CD1c-positive myeloid dendritic cell (primary cell): ENCODE data around the gene AMELX.

ENCODE experiments used
- DNase-seq: peaks from one replicate; pipeline ENCODE4 v3.0.0-alpha.2; 2016; ENCODE audit errors: extremely low spot score

Gene AMELX

DNA sequence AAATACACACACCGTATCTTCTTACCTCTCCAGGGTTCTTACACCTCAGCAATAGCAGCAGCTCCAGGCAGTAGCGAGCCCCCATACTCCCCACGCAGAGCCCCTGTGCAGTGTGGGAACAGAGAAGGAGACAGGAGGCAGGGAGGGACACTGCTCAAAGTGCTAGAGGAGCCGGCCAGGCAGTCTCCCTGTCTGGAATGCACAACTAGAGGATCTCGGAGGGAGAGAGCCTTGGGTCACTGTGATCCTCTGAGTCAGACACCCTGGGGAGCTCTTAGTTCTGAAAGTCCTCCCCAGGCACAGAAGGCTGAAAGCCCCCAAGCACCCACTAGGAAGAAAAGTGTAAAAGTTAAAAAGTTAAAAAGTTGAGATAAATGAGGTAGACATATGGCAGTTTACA lies 16.0 kb downstream of the AMELX start:
- no peak for DNase-seq

- DNase-seq = no peak
Observed at GRCh38 chrX:11311706-11312105, 18.5 kb downstream of the AMELX start.

GRCh38 chrX:11319806-11320520 lies 26.8 kb downstream of the AMELX start:
- DNase-seq = no peak

- DNase-seq = no peak
Observed at GRCh38 chrX:11321986-11322385, 28.8 kb downstream of the AMELX start.

DNA sequence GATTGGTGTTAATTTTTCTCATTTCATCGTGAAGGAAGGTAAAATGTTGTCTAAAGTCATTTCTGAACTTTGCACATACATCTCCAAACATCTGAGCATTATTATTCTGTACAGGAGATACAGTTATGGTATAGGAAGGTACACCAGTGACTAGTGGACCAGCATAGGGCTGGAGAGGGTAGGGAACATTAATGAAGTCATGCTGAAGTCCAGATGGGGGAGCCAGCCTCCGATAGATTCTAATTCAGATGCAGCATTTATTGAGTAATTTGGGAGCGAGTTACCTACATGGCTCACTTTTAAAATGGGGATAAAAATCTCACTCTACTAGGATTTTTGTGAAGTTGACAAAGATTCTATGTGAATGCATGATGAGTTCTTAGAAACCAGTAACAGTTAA lies 34.9 kb downstream of the AMELX start:
- DNase-seq = no peak

- peak; percentile 2 for DNase-seq
Observed at GRCh38 chrX:11329021-11329420, 35.8 kb downstream of the AMELX start.

GRCh38 chrX:11331788-11332187 lies 38.6 kb downstream of the AMELX start:
- no peak for DNase-seq

DNA sequence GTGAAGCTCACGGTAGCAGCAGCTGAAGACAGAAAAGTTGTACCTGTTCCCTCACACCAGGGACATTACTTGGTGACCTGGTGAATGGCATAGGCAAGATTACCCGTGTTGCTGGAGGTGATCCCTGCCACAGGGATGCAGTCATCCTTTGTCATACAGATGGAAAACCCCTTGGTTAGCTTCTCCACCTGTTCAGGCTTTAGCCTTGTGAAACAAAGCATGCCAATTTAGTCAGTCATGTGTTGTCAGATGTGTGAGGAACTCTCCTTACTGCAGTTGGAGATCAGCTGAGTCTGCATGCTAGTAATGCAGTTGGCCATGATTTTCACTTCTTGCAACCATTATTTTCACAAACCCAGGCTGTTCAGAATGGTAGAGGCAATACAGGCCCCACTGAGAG lies 41.0 kb downstream of the AMELX start:
- DNase-seq = no peak

DNA sequence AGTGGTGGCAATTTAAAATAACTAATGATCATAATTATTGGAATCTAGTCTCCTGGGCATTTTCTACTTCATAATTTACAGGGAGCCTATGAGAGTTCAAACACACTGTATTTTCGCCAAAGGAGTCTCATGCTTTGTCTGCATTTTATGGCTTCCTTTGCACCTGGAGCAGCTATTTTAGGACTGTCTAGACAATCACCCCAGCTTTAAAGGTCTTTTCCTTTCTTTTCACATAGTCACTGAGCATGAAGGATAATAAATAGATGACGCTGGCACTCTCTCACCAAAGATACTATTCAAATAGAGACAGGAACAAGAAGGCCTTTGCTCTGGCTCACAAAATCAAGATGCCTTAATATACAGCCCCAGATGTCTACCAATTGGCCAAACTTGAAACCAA lies 43.0 kb downstream of the AMELX start:
- DNase-seq = no peak

DNA sequence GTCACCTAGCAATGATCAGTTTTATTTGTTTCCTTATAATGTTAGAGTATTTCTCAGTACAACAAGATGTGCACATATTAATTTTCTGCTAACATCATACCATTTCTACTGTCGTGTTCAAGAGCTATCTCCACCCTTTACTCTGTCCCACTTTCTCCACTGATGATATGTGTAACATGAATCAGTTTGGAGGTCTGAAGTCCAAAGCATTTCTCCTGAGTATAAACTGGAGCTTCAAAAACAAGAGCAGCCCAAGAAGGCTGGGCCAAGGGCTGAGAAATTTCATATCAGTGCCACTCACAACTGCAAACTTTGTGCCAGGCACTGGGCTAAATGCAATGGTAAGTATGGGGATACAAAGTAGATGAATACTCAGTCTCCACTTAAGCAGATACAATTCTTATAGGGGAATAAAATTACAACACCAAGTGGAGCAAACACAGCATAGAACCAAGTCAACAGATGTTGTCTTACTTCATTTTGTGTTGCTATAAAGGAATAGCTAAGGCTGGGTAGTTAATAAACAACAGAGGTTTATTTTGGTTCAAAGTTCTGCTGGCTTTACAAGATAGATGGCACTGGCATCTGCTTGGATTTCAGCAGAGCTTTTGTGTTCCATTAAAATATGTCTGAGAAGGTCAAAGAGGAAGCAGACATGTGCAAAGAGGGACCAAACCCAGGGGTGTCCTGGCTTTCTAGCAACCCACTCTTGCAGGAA lies 44.2 kb downstream of the AMELX start:
- no peak for DNase-seq

DNA sequence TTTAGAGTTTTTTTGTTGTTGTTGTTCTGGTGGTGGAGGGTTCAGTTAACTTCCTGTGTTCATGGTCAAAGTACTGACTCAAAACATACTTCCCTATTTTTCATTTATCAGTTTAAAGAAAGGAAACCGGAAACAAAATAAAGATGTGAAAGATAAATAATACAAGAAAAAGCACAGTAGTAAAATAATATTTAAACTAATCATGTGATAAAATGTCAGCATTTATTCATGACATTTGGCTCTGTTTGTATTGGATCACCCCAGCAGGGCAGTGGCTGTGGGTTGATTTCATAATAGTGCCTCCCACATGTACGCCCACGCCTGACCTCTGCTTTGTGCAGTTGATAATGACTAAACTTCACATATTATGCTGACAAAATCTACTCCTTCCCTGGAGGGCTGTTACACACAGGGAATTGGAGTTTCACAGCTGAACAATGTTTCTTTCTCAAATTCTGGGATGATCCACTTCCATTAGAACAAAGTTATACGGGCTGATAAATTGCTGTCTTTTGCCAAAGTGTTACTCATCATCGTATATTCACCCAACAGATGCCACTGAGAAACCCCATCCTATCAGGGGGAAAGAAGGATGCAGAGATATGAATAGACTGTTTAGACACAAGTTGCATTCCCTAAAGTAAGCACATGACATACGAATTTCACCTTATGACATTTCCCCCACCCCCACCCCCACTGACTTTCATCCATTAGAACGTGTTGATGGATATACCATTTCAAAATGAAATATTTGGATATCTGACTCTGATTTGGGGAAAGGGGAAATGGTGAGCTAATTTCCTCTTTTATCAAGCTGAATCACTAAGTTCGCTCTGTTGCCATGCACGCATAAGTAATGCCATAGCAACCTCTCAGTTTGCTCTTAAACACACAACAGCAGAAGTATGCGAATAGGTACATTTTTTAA lies 48.3 kb downstream of the AMELX start:
- DNase-seq = peak; percentile 90

- DNase-seq = peak; percentile 20
Observed at GRCh38 chrX:11342673-11343072, 49.5 kb downstream of the AMELX start.

DNA sequence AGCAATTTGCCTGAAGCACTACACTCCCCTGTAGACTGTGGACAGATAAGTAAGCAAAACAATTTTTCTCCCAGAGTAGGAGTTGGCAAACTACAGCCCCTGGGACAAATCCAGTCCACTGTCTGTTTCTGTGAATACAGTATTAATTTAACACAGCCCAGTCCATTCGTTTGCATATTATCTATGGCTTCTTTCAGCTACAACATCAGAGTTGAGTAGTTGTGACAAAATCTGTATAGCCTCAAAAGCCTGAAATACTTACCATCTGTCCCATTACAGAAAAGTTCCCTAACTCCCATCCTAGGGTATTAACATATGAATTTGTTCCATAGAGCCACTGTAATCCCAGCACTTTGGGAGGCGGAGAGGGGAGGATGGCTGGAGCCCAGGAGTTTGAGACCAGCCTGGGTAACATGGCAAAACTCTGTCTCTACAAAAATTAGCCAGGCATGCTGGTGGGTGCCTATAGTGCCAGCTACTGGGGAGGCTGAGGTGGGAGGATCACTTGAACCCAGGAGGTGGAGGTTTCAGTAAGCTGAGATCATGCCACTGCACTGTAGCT lies 53.0 kb downstream of the AMELX start:
- no peak for DNase-seq

DNA sequence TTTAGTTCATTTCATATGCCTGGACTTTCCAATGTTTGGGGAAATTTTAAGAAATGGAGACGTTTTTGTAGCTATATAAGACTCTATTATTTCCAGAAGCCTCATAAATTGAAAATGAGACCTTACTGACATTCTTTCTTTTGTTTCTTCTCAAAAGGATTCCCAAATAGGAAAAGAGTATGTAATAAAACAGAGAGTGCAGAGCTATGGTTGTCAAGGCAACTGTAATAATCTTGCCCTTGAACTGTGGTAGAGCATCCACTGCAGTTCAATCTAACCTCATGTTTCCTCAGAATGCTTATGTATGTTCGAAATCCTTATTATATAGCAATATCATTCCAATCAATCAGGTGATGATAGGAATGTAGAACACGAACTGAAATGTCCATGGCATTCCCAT lies 54.1 kb downstream of the AMELX start:
- DNase-seq = no peak

GRCh38 chrX:11349020-11349419 lies 55.8 kb downstream of the AMELX start:
- no peak for DNase-seq

GRCh38 chrX:11349661-11350337 lies 56.6 kb downstream of the AMELX start:
- DNase-seq = peak; percentile 66
